ENCODE measurements around the gene PARP12. TPM values are rescaled to one million over a fixed set of nuclear protein-coding genes. Genes with fewer than 3 reads are reported as not detected.

PARP12 gene
- total RNA-seq, 1 donor from 2014 or later, result 9.2 TPM

- no peak for TF ChIP-seq CTCF (IDR thresholded peaks at IDR 0.05; ENCODE audit: insufficient read depth, low read length, severe bottlenecking)
- Histone ChIP-seq H3K36me3 (ENCODE audit: control insufficient read depth, insufficient read depth, low read length) (peaks cover 1% of the 10 kb centered on the region), H3K4me3 (ENCODE audit: low read depth, low read length) (no peak overlapping the region), H3K27me3 (ENCODE audit: control insufficient read depth, insufficient read depth, low read length) (no peaks in the 10 kb centered on the region)
- no peak for FAIRE-seq
- DNase-seq (ENCODE audit: low read depth), result peak; percentile 64
Observed at GRCh38 chr7:140033036-140033435, 29.7 kb downstream of the PARP12 start.

DNA sequence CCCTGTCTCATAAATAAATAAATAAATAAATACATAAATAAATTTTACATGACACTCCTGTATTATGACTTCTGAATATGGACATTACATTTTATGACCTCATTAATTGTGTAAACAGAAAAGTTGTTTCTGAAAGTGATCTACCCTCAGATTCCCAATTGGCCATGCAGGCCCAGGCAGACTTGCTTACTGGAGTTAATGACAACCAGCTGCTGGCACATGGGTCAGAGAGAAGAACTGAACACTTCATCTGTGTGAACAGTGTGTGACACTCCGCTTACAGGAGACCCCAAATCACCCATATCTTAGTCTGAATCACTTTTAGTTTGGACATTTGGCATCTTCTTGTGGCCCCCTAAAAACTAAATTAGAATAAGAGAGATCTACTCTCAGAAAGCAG is 31.4 kb downstream of the PARP12 start:
- Histone ChIP-seq H3K36me3 (ENCODE audit: control insufficient read depth, insufficient read depth, low read length) (peaks cover 1% of the 10 kb centered on the region), H3K4me3 (ENCODE audit: low read depth, low read length) (no peak overlapping the region), H3K27me3 (ENCODE audit: control insufficient read depth, insufficient read depth, low read length) (no peaks in the 10 kb centered on the region)
- DNase-seq (ENCODE audit: low read depth) (no peak), FAIRE-seq (no peak)
- no peak for TF ChIP-seq CTCF (IDR thresholded peaks at IDR 0.05; ENCODE audit: insufficient read depth, low read length, severe bottlenecking)

DNA sequence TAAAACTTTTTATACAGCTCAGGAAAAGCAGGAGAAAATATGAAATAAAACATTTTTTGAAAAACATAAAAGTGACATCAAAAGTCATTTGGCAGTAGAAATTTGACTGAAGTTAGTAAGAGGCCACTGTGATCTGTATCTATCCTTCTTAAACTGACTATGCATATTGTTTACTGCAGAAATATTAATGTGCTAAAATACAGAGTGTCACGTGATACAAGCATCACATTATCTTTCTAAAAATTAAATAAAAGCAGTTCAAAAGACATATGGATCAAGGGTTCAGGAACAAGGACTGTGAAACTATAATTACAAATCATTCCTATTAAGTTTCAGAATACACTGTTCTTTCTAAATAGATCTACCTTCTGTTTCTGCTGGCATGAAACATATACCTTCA is 33.7 kb downstream of the PARP12 start:
- DNase-seq (ENCODE audit: low read depth) (no peak), FAIRE-seq (no peak)
- TF ChIP-seq CTCF (IDR thresholded peaks at IDR 0.05; ENCODE audit: insufficient read depth, low read length, severe bottlenecking), result no peak
- Histone ChIP-seq H3K27me3 (ENCODE audit: control insufficient read depth, insufficient read depth, low read length) (no peaks in the 10 kb centered on the region), H3K4me3 (ENCODE audit: low read depth, low read length) (no peak overlapping the region), H3K36me3 (ENCODE audit: control insufficient read depth, insufficient read depth, low read length) (peaks cover 1% of the 10 kb centered on the region)

DNA sequence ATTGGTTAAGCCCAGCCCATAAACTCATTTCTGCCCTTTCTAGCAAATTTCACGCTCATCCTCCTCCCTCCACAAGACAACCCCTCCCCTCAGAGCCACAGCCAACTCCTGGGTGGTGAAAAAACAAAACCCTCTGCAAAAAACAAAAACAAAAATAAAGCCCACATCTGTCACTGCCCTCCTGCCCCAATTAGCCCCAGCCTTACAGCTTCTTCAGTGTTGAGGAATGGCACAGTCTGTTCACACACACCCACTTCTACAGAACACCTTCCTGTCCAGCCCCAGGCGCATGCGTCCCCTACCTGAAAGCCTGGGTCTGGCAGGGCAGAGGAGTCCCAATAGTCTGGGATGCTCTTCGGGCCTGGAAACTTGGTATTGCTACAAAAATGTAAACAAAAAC is 34.4 kb downstream of the PARP12 start:
- no peaks in the 10 kb centered on the region for H3K27me3 ChIP-seq (ENCODE audit: control insufficient read depth, insufficient read depth, low read length)
- no peak overlapping the region for H3K4me3 ChIP-seq (ENCODE audit: low read depth, low read length)
- FAIRE-seq (no peak), DNase-seq (ENCODE audit: low read depth) (no peak)
- H3K36me3 ChIP-seq (ENCODE audit: control insufficient read depth, insufficient read depth, low read length), result peaks cover 1% of the 10 kb centered on the region
- no peak for TF ChIP-seq CTCF (IDR thresholded peaks at IDR 0.05; ENCODE audit: insufficient read depth, low read length, severe bottlenecking)

GRCh38 chr7:140027858-140028257 is 34.9 kb downstream of the PARP12 start:
- no peak for DNase-seq (ENCODE audit: low read depth)
- no peak for FAIRE-seq

More at GRCh38 chr7:140027858-140028257, 34.9 kb downstream of the PARP12 start:
- Histone ChIP-seq H3K36me3 (ENCODE audit: control insufficient read depth, insufficient read depth, low read length) (peaks cover 1% of the 10 kb centered on the region), H3K4me3 (ENCODE audit: low read depth, low read length) (no peak overlapping the region), H3K27me3 (ENCODE audit: control insufficient read depth, insufficient read depth, low read length) (no peaks in the 10 kb centered on the region)
- TF ChIP-seq CTCF (IDR thresholded peaks at IDR 0.05; ENCODE audit: insufficient read depth, low read length, severe bottlenecking), result no peak

Measured in bronchial epithelial cell (primary cell).